Suppressor macrophage treated with lipopolysaccharide for 1 hour (primary cell): Measurements from ENCODE around the gene LIMS1.
A peak's percentile ranks its signal among the peaks of the same experiment; 100 is the strongest.
"Not testable (repeated sequence)": the region's sequence is repeated elsewhere in the genome, so short reads cannot be mapped to it uniquely, and the experiment has no call there.

Experiments used
- DNase-seq, 3 donors: peaks; one replicate each; pipeline ENCODE4 v3.0.0-alpha.2; 2020 to 2022

LIMS1 gene

GRCh38 chr2:108553209-108553919 is 19.1 kb downstream of the LIMS1 start:
- no peak for DNase-seq

GRCh38 chr2:108554528-108554927 is 20.3 kb downstream of the LIMS1 start:
- DNase-seq = no peak

GRCh38 chr2:108555572-108555971 is 21.3 kb downstream of the LIMS1 start:
- no peak for DNase-seq

- DNase-seq = not testable (repeated sequence)
Measured at GRCh38 chr2:108556581-108556980, 22.3 kb downstream of the LIMS1 start.

- no peak for DNase-seq
Measured at GRCh38 chr2:108560241-108560811, 26.1 kb downstream of the LIMS1 start.

GRCh38 chr2:108560895-108561530 is 26.7 kb downstream of the LIMS1 start:
- DNase-seq = no peak

- DNase-seq = no peak
Measured at GRCh38 chr2:108562274-108562673, 28.0 kb downstream of the LIMS1 start.

GRCh38 chr2:108564510-108564909 is 30.2 kb downstream of the LIMS1 start:
- DNase-seq = no peak

- no peak for DNase-seq
Measured at GRCh38 chr2:108565778-108566375, 31.6 kb downstream of the LIMS1 start.

- DNase-seq = no peak
Measured at GRCh38 chr2:108570416-108570815, 36.1 kb downstream of the LIMS1 start.

- DNase-seq = no peak
Measured at GRCh38 chr2:108571286-108571685, 37.0 kb downstream of the LIMS1 start.

- DNase-seq = peak; percentile 44 to 76 (median 69)
Measured at GRCh38 chr2:108573061-108573460, 38.8 kb downstream of the LIMS1 start.

GRCh38 chr2:108574332-108574731 is 40.1 kb downstream of the LIMS1 start:
- no peak for DNase-seq

GRCh38 chr2:108575132-108575966 is 41.1 kb downstream of the LIMS1 start:
- DNase-seq = no peak

- DNase-seq = no peak
Measured at GRCh38 chr2:108577099-108577498, 42.8 kb downstream of the LIMS1 start.

GRCh38 chr2:108579623-108580022 is 45.4 kb downstream of the LIMS1 start:
- DNase-seq = peak; percentile 51 to 60 (median 57)

GRCh38 chr2:108580050-108580449 is 45.8 kb downstream of the LIMS1 start:
- no peak for DNase-seq

- DNase-seq = peak; percentile 86 to 89 (median 87)
Measured at GRCh38 chr2:108583903-108584520, 49.7 kb downstream of the LIMS1 start.

- DNase-seq = peak; percentile 78 to 90 (median 87)
Measured at GRCh38 chr2:108585436-108585835, 51.2 kb downstream of the LIMS1 start.

GRCh38 chr2:108586116-108586515 is 51.8 kb downstream of the LIMS1 start:
- no peak for DNase-seq

GRCh38 chr2:108586631-108587030 is 52.4 kb downstream of the LIMS1 start:
- peak in 1 of 3 donors; percentile 17 for DNase-seq

GRCh38 chr2:108587621-108588020 is 53.4 kb downstream of the LIMS1 start:
- peak; percentile 52 to 65 (median 52) for DNase-seq
